Dedifferentiated amniotic fluid mesenchymal stem cell (primary cell): Measurements from ENCODE around the gene ING3.
A peak's percentile ranks its signal among the peaks of the same experiment; 100 is the strongest.

Source experiments
- DNase-seq: peaks from one replicate; pipeline ENCODE4 v3.0.0-alpha.2; 2016; ENCODE audit errors: extremely low spot score

The ING3 gene

DNA sequence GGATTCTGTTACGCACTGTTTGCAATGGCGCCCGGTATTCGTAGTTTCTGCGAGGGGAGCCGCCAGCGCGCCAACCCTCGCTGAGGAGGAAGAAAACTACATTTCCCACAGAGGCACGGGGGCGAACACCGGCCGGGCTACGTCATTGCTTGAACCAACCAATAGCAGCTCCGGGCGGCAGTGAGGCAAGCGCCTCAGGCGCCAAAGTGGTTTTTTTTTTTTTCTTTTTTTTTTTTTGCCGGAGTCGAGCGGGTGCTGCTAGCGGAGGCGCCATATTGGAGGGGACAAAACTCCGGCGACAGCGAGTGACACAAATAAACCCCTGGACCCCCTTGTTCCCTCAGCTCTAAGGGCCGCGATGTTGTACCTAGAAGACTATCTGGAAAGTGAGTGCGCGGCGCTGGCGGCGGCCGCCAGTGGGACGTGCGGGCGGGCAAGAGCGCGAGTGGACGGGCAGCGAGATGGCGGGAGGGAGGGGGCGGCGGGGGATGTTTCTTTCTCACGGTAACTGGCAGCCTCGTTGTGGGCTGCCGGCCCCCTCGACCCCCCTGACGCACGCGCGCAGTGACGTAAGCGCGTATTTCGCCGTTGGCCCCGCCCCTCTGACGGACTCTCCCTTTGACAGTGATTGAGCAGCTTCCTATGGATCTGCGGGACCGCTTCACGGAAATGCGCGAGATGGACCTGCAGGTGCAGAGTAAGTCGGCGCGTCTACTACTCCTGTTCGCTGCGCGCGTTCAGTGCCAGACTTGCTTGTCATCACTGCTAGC is at the start of gene ING3:
TSS of gene ING3 (plus strand) at position 239 of the 770 bp plus-strand sequence. CDS start at position 359, 120 bp downstream.
- peak; percentile 97 for DNase-seq

- DNase-seq = no peak
Observed at GRCh38 chr7:120915314-120916105, 35.1 kb upstream of the ING3 start.

DNA sequence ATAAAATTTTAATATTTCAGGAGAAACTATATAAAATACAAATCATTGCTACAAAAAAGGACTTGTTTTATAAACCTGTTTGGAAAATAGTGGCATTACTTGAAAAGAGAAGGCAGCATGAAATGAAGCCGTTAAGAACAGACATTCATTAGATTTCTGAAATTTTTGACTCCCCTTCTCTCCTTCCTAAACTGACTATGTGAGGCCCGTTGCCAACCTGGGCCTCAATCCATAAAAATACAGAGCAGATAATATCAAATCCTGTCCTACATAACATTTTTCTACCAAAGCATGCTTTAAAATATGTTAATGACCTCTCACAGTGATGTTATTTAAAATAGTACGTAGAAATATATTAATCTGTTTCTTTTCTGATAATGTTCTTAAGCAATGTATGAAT is 34.5 kb upstream of the ING3 start:
- no peak for DNase-seq

DNA sequence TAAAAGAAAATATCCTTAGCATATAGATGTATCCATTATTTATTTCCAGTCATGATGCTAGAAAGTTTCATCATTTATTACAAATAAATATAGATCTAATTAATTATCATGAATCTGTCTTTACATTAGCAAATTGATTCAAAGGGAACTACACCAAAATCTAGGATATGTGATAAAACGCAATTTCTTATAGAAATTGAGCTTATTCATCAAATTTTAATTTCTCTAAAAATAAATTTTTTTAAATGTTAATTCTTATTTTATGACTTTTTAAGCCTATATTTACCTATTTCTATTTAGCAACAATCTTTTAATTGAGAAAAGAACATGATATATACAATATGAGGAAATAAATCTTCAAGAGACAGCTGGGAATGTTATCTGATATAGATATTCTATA is 34.0 kb upstream of the ING3 start:
- no peak for DNase-seq

GRCh38 chr7:120919466-120919865 is 31.1 kb upstream of the ING3 start:
- DNase-seq = no peak

- no peak for DNase-seq
Observed at GRCh38 chr7:120920034-120920433, 30.5 kb upstream of the ING3 start.

- no peak for DNase-seq
Observed at GRCh38 chr7:120920591-120921274, 29.8 kb upstream of the ING3 start.

DNA sequence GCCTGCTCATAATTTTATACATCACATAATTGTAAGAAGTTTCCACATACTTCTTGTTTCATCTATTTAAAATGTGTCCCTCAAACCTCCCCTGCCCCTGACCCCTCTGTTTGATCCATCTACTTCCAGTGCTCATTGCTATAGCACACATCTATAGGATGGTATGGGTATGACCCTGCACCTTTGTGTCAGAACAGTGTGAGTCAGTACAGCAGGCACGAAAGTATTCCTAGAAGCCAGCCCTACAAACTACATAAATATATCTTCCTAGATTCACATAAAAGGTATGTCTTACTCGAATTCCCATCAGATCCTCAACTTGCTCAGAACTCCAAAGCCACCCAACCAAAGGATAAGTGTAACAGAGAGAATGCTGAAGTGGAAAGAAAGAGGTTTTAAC is 25.7 kb upstream of the ING3 start:
- DNase-seq = no peak

DNA sequence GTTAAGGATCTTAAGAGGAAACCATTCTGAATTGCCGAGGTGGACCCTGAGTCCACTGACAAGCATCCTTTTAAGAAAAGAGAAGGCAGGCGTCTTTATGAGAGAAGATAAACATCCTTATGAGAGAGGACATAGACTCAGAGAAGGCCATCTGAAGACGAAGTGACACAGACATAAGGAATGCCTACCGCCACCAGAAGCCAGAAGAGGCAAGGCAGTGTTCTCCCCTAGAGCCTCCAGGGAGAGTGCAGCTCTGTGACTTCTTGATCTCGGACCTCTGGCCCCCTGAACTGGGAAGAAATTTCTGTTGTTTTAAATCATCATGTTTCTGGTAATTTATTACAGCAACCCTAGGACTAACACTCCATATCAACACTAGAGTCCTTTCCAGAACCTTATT is 25.2 kb upstream of the ING3 start:
- DNase-seq = no peak

DNA sequence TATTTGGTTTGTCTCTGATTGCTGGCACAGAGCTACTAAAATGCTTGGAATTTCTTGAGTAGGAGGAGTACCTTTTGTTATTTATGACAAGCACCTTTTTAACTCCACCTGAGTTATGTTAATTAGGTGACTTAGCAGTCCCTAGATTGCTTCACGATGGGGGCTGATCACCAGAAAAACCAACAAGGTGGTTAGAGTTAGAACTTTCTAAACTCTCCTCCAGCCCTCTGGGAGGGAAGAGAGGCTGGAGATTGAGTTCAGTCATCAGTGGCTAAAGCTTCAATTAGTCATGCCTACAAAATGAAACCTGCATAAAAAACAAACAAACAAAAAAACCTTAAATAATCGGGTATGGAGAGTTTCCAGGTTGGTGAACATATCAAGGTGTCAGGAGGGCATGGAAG is 23.6 kb upstream of the ING3 start:
- DNase-seq = no peak

DNA sequence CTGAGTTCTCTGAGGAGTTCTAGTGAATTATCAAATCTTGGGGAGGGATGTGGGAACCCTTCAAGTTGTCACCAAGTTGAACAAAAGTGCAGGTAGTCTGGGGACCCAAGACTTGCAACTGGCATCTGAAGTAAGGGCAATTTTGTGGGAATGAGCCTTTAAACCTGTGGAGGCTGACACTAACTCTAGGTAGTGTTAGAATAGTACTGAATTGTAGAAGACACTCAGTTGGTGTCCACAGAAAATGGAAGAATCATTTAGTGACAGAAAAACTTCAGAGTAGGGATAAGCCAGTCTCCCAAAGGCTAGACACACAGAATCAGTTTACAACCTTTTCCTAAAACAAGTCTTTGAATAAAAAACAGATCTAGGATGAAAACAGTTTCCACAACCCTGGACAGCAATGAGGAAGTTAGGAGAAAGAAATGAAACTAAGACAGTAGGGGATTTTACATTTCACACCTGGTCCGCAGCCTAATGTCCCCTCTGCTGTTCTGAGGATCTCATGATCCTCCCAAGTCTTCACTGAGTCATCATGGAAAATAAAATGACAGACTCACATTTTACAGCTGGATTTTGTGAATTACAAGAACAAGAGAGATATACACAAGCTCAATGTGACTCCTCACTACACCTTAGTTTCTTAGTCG is 23.0 kb upstream of the ING3 start:
- no peak for DNase-seq

DNA sequence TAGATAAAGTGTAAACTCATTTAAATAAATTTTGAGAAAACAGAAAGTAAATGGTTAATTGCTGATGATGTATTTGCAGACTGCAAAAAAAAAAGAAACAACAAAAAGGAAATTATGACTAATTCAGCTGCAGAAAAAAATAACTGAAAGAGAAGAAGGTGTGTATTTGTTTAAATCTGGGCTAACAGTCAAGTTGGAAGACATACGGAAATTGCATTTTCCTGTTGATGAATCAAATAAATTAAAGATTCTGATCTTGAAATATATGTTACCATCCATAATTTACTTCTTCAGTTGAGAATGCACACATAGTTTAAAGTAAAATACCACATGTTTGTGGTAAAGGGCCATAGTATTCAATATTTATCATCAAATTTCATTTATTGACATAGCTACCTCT is 19.3 kb upstream of the ING3 start:
- no peak for DNase-seq

- no peak for DNase-seq
Observed at GRCh38 chr7:120933475-120933874, 17.1 kb upstream of the ING3 start.

DNA sequence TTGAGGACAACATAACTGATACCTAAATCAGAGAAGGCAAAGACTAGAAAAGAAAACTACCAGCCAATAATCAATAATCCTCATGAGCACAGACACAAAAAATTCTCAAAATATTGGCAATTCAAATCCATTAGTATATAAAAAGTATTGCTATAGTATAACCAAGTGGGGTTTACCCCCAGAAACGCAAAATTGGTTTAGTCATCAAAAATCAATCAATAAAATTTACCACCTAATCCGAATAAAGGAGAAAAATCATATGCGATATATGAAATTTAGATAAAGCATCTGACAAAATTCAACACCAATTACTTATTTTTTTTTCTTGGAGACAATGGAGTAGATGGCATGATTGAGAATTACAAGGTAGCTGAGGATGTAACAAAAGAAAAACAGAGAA is 11.2 kb upstream of the ING3 start:
- no peak for DNase-seq

DNA sequence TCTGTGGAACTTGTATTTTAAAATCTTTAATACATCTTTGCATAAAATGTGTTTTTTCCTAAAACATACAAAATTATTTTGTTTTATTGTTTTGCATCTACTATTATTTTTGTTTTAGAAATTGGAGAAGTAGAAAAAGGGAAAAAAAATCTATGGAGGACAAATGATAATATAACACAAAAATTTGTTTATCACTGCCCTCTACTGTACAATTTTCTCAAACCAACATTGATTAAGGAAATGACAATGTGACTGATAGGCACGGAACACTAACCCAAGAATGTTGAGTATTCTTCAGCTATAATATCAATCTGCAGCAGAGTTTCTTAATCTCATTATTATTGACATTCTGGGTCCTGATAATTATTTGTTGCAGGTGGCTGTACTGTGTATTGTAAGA is 9.5 kb upstream of the ING3 start:
- DNase-seq = no peak

GRCh38 chr7:120941856-120942255 is 8.7 kb upstream of the ING3 start:
- no peak for DNase-seq

DNA sequence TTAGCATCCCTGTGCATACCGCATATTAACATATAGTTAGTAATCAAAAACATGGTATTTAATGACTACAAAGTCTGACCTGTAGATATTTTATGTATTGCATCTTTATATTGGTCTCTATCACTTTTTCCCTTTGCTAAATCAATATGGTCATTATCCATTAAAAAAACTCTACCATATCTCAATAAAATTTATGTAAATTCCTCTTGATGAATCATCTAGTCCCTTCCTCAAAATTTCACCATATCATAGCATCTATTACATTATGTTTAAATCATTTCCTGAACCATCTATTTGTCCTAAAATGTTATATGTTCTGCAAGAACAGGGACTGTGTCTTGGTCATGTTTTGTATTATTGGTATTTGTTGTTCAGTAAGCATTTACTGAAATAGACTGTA is 7.7 kb upstream of the ING3 start:
- no peak for DNase-seq

DNA sequence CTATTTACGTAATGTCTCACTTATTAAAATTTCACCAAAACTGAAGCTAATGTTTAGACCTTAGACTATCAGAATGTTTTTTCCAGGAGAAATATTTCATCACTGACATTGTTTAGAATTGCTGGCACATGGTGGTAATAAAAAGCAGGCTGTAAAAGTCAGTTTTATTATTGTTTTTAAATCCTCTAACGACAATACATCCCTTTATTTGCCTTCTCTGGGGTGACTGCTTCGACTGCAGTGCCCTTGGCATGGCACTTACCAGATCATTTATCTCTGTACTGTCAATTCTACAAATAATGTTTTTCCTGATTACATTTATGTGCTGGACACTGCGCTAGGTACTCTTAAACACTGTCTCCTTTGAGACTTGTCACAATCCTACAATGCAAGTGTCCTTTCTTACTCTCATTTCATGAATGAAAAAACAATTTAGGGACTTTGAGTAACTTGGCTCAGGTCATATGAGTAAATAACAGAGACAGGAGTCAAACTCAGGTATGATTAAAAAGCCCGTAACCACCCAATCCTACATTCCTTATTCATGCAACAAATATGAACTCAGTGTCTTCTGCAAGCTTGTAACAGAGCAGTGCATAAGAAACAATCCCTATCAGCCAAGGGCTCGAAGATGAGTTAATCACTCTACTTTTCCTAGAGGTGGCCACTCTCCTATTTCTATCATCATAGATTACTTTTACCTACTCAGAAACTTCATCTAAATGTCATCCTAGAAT is 5.6 kb upstream of the ING3 start:
- DNase-seq = no peak

DNA sequence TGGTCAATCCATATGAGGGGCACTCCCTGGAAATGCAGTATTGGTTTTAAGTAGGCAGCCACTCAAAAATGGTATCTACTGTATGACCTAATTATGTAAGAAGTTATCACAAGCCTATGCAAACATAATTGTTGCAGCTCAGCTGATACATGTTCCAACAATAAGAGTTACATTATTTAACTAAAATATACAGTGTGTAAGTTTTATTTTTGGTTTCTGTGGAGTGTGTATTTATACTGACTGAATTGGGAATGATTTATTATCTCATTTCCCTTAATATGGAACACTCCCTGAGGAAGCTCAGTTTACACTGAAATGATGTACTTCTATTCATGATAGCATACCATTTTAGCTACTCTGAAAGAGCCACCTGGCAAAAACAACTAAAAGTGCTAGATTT is 2.6 kb upstream of the ING3 start:
- no peak for DNase-seq

DNA sequence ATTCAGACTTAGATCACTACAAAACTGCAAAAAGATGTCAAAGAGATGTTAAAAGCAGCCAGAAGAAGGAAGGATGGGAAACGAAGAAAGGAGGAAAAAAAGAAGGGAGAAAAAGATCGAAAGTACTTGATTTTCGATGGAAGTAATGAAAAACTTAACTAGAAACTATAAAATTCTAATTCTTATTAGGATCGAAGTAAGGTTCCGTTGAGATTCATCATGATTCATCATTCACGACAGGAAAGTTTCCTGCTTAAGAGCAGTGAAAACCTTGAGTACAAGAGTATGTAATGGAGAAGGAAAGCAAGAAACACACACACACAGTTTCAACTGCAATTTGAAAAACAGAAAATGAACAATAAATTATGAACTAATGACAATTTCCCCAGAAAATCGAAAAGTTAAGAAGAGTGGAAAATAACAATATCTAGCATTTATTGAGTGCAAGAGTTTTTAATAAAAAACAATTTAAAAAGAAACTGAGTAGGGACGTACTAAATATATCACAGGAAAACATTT is 1.1 kb upstream of the ING3 start:
- DNase-seq = no peak

DNA sequence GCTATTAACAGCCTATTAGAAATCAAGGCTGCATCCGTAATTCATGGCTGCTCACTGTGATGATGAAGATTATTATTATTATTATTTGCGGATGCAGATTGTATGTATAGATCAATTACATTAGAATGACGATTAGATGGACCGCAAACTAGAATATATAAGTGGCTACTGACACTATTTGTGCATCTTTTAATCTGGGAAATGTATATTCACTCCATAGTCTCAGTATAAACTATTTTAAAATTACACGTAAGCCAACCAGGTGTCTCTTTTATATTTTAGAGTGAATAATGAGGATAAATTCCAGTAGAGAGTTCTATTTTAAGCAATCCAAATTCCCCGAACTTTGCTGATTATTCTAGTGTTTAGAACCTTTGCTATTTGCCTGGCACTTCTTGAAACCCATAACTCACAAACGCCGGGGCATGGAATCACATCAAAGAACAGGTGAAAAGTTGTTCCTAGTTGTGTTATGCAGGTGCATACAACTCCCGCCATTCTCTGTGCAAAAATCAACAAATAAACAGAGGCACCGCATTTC is 509 bp upstream of the ING3 start:
- DNase-seq = no peak
